NCI-H2196 (cell line): ENCODE results near the gene C12orf54.
"Not testable (repeated sequence)": the region's sequence is repeated elsewhere in the genome, so short reads cannot be mapped to it uniquely, and the experiment has no call there.

Source experiments
- DNase-seq: peaks from one replicate; lab custom pipeline; 2025; ENCODE audit not compliant: unreplicated experiment; lab: John Stamatoyannopoulos, UW

Gene C12orf54

GRCh38 chr12:48482198-48482597 is at the start of gene C12orf54:
TSS of gene C12orf54 (plus strand) at chr12:48482498. CDS start at chr12:48483297, 799 bp downstream.
- no peak for DNase-seq

GRCh38 chr12:48434016-48434415 is 48.3 kb upstream of the C12orf54 start:
- DNase-seq, result not testable (repeated sequence)

GRCh38 chr12:48441069-48441468 is 41.2 kb upstream of the C12orf54 start:
- no peak for DNase-seq

GRCh38 chr12:48442179-48442847 is 40.0 kb upstream of the C12orf54 start:
- DNase-seq, result no peak

GRCh38 chr12:48445538-48445937 is 36.8 kb upstream of the C12orf54 start:
- no peak for DNase-seq

GRCh38 chr12:48446161-48446776 is 36.0 kb upstream of the C12orf54 start:
- no peak for DNase-seq

- no peak for DNase-seq
These were observed 34.5 kb upstream of the C12orf54 start for GRCh38 chr12:48447755-48448154.

- no peak for DNase-seq
These were observed 30.9 kb upstream of the C12orf54 start for GRCh38 chr12:48451372-48451771.

GRCh38 chr12:48452961-48453360 is 29.3 kb upstream of the C12orf54 start:
- not testable (repeated sequence) for DNase-seq

GRCh38 chr12:48454667-48455066 is 27.6 kb upstream of the C12orf54 start:
- no peak for DNase-seq

- no peak for DNase-seq
These were observed 27.2 kb upstream of the C12orf54 start for GRCh38 chr12:48455116-48455515.

GRCh38 chr12:48459259-48459658 is 23.0 kb upstream of the C12orf54 start:
- no peak for DNase-seq

- DNase-seq, result not testable (repeated sequence)
These were observed 13.3 kb upstream of the C12orf54 start for GRCh38 chr12:48469027-48469426.

- no peak for DNase-seq
These were observed 10.0 kb upstream of the C12orf54 start, which contains the start of gene ANP32D for GRCh38 chr12:48472259-48472658. TSS of gene ANP32D (plus strand) at chr12:48472559. CDS start at chr12:48472665, 106 bp downstream.

- DNase-seq, result no peak
These were observed 9.2 kb upstream of the C12orf54 start for GRCh38 chr12:48473061-48473460.

- not testable (repeated sequence) for DNase-seq
These were observed 7.8 kb upstream of the C12orf54 start for GRCh38 chr12:48474497-48474896.

GRCh38 chr12:48482930-48483329 is 632 bp downstream of the C12orf54 start:
- no peak for DNase-seq

- DNase-seq, result no peak
These were observed 4.0 kb downstream of the C12orf54 start for GRCh38 chr12:48486261-48486660.

GRCh38 chr12:48486679-48487078 is 4.4 kb downstream of the C12orf54 start:
- no peak for DNase-seq

GRCh38 chr12:48489012-48489411 is 6.7 kb downstream of the C12orf54 start:
- no peak for DNase-seq

- DNase-seq, result not testable (repeated sequence)
These were observed 7.2 kb downstream of the C12orf54 start for GRCh38 chr12:48489456-48489855.

- DNase-seq, result not testable (repeated sequence)
These were observed 18.0 kb downstream of the C12orf54 start for GRCh38 chr12:48500281-48500680.
